K562 (cell line): ENCODE measurements around the gene MEIG1. TPM values are rescaled to one million over a fixed set of nuclear protein-coding genes. Genes with fewer than 3 reads are reported as not detected.
"Not testable (repeated sequence)": the region's sequence is repeated elsewhere in the genome, so short reads cannot be mapped to it uniquely, and the experiment has no call there.

Experiments
- ATAC-seq: fragments of 200-7000 bp; cut with Tn5 transposase; 3 replicates; pipeline ENCODE4 v1.9.1; 2020; ENCODE audit warnings: moderate library complexity
- BruUV-seq: library from RNA; stranded (reverse); fragments of 400-500 nt; replicated peaks from 2 replicates; lab custom pipeline; 2021; lab: Mats Ljungman, UMichigan
- CTCF ChIA-PET: fragments of 300-600 bp; formaldehyde crosslinking; extraction: SDS; loops from one replicate; lab custom pipeline; 2021; ENCODE audit warnings: low intra/inter-chr PET ratio; lab: Yijun Ruan, JAX
- POLR2A ChIA-PET: fragments of 300-600, 350-650 bp; sonication (Branson Sonifier 250); formaldehyde crosslinking; extraction: SDS; loops from one replicate; lab custom pipeline; 2021; ENCODE audit warnings: antibody characterized with exemption, inconsistent platforms; lab: Yijun Ruan, JAX
- DNase-seq, 4 experiments: peaks; one replicate each; pipeline versions ENCODE4 v3.0.0 to v3.0.0-alpha.2; 2011 to 2018; ENCODE audit warnings: low spot score in 3 of 4, mixed read lengths in 3 of 4; ENCODE audit errors: extremely low read depth in 1 of 4
- FAIRE-seq: peaks from 2 replicates; lab custom pipeline; 2011; peaks lifted over from hg19 to GRCh38; lab: Jason Lieb, UNC
- H2AFZ ChIP-seq: 2 replicates; pipeline ENCODE4 v1.6.0; 2011; ENCODE audit warnings: low read depth, low read length, control low read depth, inconsistent platforms
- H3K27ac ChIP-seq: fragments of 200-600 bp; 3 replicates; pipeline ENCODE4 v1.8.0; 2011; ENCODE audit warnings: low read depth, mild to moderate bottlenecking, control low read depth, inconsistent platforms, low read length, moderate library complexity, mixed read lengths; ENCODE audit errors: extremely low read depth
- H3K27me3 ChIP-seq, 2 experiments: fragments of 300-600 bp in 1 of 2; 2 replicates in 1 of 2; 3 replicates in 1 of 2; pipeline versions ENCODE4 v1.6.0 to v1.8.0; 2011; ENCODE audit warnings: inconsistent platforms in 2 of 2, low read length in 2 of 2, mild to moderate bottlenecking in 1 of 2, mixed read lengths in 1 of 2, moderate library complexity in 1 of 2; ENCODE audit not compliant: control insufficient read depth in 2 of 2, insufficient read depth in 2 of 2
- H3K36me3 ChIP-seq: fragments of 300-600 bp; 3 replicates; pipeline ENCODE4 v1.8.0; 2011; ENCODE audit warnings: mild to moderate bottlenecking, low read length, inconsistent platforms; ENCODE audit not compliant: control insufficient read depth, insufficient read depth
- H3K4me1 ChIP-seq, 2 experiments: fragments of 200-600 bp in 1 of 2; replicated peaks in 1 of 2; 2 replicates in 1 of 2; 3 replicates in 1 of 2; pipeline versions ENCODE4 v1.5.1 to v1.8.0; 2011; ENCODE audit warnings: inconsistent platforms in 2 of 2, low read length in 2 of 2, mild to moderate bottlenecking in 1 of 2, mixed read lengths in 1 of 2, moderate library complexity in 1 of 2; ENCODE audit not compliant: control insufficient read depth in 2 of 2, insufficient read depth in 2 of 2
- H3K4me2 ChIP-seq: 2 replicates; pipeline ENCODE4 v1.6.1; 2011; ENCODE audit warnings: low read length, control low read depth, inconsistent platforms, mixed read lengths; ENCODE audit not compliant: insufficient read depth
- H3K4me3 ChIP-seq: fragments of 200-600 bp; sonication (generic), shearing (Covaris generic); 2 replicates; pipeline ENCODE4 v1.5.1; 2016; ENCODE audit warnings: control low read depth, inconsistent platforms
- H3K79me2 ChIP-seq: fragments of 200-600 bp; 3 replicates; pipeline ENCODE4 v1.8.0; 2011; ENCODE audit warnings: low read length, inconsistent platforms; ENCODE audit not compliant: control insufficient read depth, insufficient read depth
- H3K9ac ChIP-seq, 2 experiments: 2 replicates each; pipeline versions ENCODE4 v1.6.0 to v1.6.1; 2011; ENCODE audit warnings: low read depth in 2 of 2, low read length in 2 of 2, control low read depth in 1 of 2, inconsistent platforms in 1 of 2, mild to moderate bottlenecking in 1 of 2, mixed read lengths in 1 of 2; ENCODE audit not compliant: insufficient read depth in 1 of 2
- H3K9me1 ChIP-seq: one replicate; pipeline ENCODE4 v1.6.0; 2011; ENCODE audit warnings: inconsistent platforms, mild to moderate bottlenecking, low read length, moderate library complexity; ENCODE audit not compliant: control insufficient read depth, insufficient read depth
- H3K9me3 ChIP-seq: replicated peaks from 2 replicates; pipeline ENCODE4 v1.5.1; 2011; ENCODE audit warnings: low read depth, low read length, inconsistent platforms; ENCODE audit not compliant: control insufficient read depth, insufficient read depth
- H4K20me1 ChIP-seq: replicated peaks from 2 replicates; pipeline ENCODE4 v1.6.1; 2011; ENCODE audit warnings: low read length, inconsistent platforms, mixed read lengths; ENCODE audit not compliant: control insufficient read depth, insufficient read depth
- ARID1B ChIP-seq: fragments of 450-650 bp; IDR thresholded peaks from 2 replicates; pipeline ENCODE4 v1.6.1; 2016; ENCODE audit warnings: antibody characterized with exemption, mild to moderate bottlenecking, inconsistent platforms
- ATF3 ChIP-seq, 2 experiments: fragments of 450-650 bp in 1 of 2; sonication (generic) in 1 of 2; formaldehyde crosslinking in 1 of 2; IDR thresholded peaks in 1 of 2; conservative IDR thresholded peaks in 1 of 2; 2 replicates each; pipeline versions ENCODE4 v1.6.1 to v1.8.1; 2016 to 2023; ENCODE audit warnings: mild to moderate bottlenecking in 2 of 2, moderate library complexity in 2 of 2, inconsistent platforms in 1 of 2, missing genetic modification reagents in 1 of 2
- DMBX1 ChIP-seq: fragments of 250-450 bp; sonication (Bioruptor Pico); IDR thresholded peaks from 2 replicates; pipeline ENCODE4 v1.8.0; 2022; ENCODE audit warnings: inconsistent platforms, mild to moderate bottlenecking, moderate library complexity, borderline replicate concordance
- ELF4 ChIP-seq: fragments of 450-650 bp; formaldehyde crosslinking; IDR thresholded peaks from 2 replicates; pipeline ENCODE4 v1.4.0; 2022; ENCODE audit warnings: missing genetic modification characterization
- FOSL1 ChIP-seq: fragments of 200-800 bp; sonication (Bioruptor generic); conservative IDR thresholded peaks from 2 replicates; pipeline ENCODE4 v1.6.1; 2016; ENCODE audit warnings: missing genetic modification characterization, missing compliant biosample characterization
- GABPA ChIP-seq: fragments of 200-800 bp; sonication (Bioruptor generic); conservative IDR thresholded peaks from 2 replicates; pipeline ENCODE4 v1.6.1; 2016; ENCODE audit warnings: low read depth, missing genetic modification characterization, missing compliant biosample characterization
- JUND ChIP-seq, 2 experiments: IDR thresholded peaks; 2 replicates in 1 of 2; 3 replicates in 1 of 2; pipeline ENCODE4 v1.6.1; 2011; ENCODE audit warnings: borderline replicate concordance in 2 of 2, low read depth in 2 of 2, low read length in 2 of 2, improper control_type of control experiment in 1 of 2, missing biosample characterization in 1 of 2, missing genetic modification characterization in 1 of 2, missing genetic modification reagents in 1 of 2
- NR2C1 ChIP-seq, 2 experiments: fragments of 450-650 bp; IDR thresholded peaks; 2 replicates each; pipeline ENCODE4 v1.6.1; 2017; ENCODE audit warnings: mild to moderate bottlenecking in 2 of 2, antibody characterized with exemption in 1 of 2, inconsistent platforms in 1 of 2, missing compliant biosample characterization in 1 of 2, missing genetic modification characterization in 1 of 2
- NR2C2 ChIP-seq, 2 experiments: fragments of 200-800 bp in 1 of 2; sonication (Bioruptor generic) in 1 of 2; sonication (generic) in 1 of 2; formaldehyde crosslinking in 1 of 2; IDR thresholded peaks; 2 replicates each; pipeline versions ENCODE4 v1.6.1 to v1.8.0; 2016 to 2022; ENCODE audit warnings: mild to moderate bottlenecking in 1 of 2, missing compliant biosample characterization in 1 of 2, missing genetic modification characterization in 1 of 2, missing genetic modification reagents in 1 of 2
- SMAD4 ChIP-seq: fragments of 250-450 bp; sonication (Bioruptor Pico); conservative IDR thresholded peaks from 2 replicates; pipeline ENCODE4 v1.8.0; 2021; ENCODE audit warnings: inconsistent platforms, mild to moderate bottlenecking, moderate library complexity
- SPI1 ChIP-seq: IDR thresholded peaks from 2 replicates; pipeline ENCODE4 v1.6.1; 2011; ENCODE audit warnings: low read depth, low read length, control low read depth, borderline replicate concordance
- VEZF1 ChIP-seq: fragments of 200-800 bp; sonication (Bioruptor generic); IDR thresholded peaks from 2 replicates; pipeline ENCODE4 v1.6.1; 2017; ENCODE audit warnings: missing genetic modification characterization, missing compliant biosample characterization
- ZNF121 ChIP-seq: sonication (generic); formaldehyde crosslinking; conservative IDR thresholded peaks from 2 replicates; pipeline ENCODE4 v1.8.0; 2022; ENCODE audit warnings: missing genetic modification reagents
- WGBS: fragments of 100-300 bp; shearing (Covaris generic); methylation state at CpG from one replicate; pipeline ENCODE4 v1.1.6; 2016; ENCODE audit warnings: low coverage, mixed read lengths; ENCODE audit not compliant: insufficient coverage; ENCODE audit errors: missing lambda C conversion rate; 5-methylcytosine and 5-hydroxymethylcytosine counted together
- in situ Hi-C: fragments of 300-500 bp; cut with MboI; formaldehyde crosslinking; loops from 4 replicates; pipeline ENCODE4 v1.15.0; 2018; ENCODE audit warnings: inconsistent platforms, mixed read lengths
- intact Hi-C: fragments of 100-400 bp; cut with micrococcal nuclease; formaldehyde crosslinking; loops from 2 replicates; pipeline ENCODE4 v1.14.2; 2022
- polyA plus RNA-seq, 8 experiments: library from polyadenylated mRNA; depleted of rRNA in 4 of 8; stranded (reverse) in 5 of 8; unstranded in 3 of 8; fragments of >200 nt; fragmentation: Nextera tagmentation in 2 of 8; fragmentation: Illumina TruSeq in 1 of 8; extraction: Ambion mirVana in 2 of 8; extraction: Trizol in 1 of 8; gene quantifications; 2 replicates each; pipeline versions ENCODE4 v1.2.1 to v1.2.3, GENCODE V29; 2011 to 2014; ENCODE audit warnings: inconsistent platforms in 1 of 8, missing spikeins in 1 of 8
- total RNA-seq, 7 experiments: library from RNA; depleted of rRNA in 6 of 7; stranded (reverse); fragments of >200 nt in 6 of 7; fragmentation: Illumina TruSeq in 2 of 7; extraction: Trizol in 2 of 7; gene quantifications; 2 replicates each; pipeline versions ENCODE4 v1.2.1 to v1.2.3, GENCODE V29; 2011 to 2021; ENCODE audit warnings: low replicate concordance in 1 of 7

MEIG1 gene
- total and polyA plus RNA-seq, 9 of the 15 experiments (the other 6 are each of a cell fraction or from before 2014, with no cell fraction given) = 0.19 to 1.7 (median 0.54) TPM; not detected in 3

- H2AFZ ChIP-seq = peak overlapping the region; percentile 76
- H3K79me2 ChIP-seq; TF ChIP-seq NR2C1 (IDR thresholded peaks at IDR 0.05); ATF3 (CRISPR knock-in tag; conservative IDR thresholded peaks at IDR 0.05); NR2C2 (CRISPR knock-in tag; IDR thresholded peaks at IDR 0.05): not testable (repeated sequence)
- FAIRE-seq = peak; percentile 65
- peak; percentile 66; the same call in 1 of the 2 replicates for TF ChIP-seq SMAD4 (CRISPR knock-in tag)
- TF ChIP-seq ARID1B = 0 out of 2 replicates have a peak, but pooled peaks have one; percentile 22
- TF ChIP-seq DMBX1 = peak; percentile 62; the same call in 1 of the 2 replicates
- peak; percentile 56 for TF ChIP-seq NR2C1 (tag; IDR thresholded peaks at IDR 0.05)
- TF ChIP-seq ATF3 (IDR thresholded peaks at IDR 0.05) = peak; percentile 59
- TF ChIP-seq SPI1 = peak; percentile 66; the same call in 1 of the 2 replicates
- peak; percentile 69 for TF ChIP-seq NR2C2 (tag; IDR thresholded peaks at IDR 0.05)
- TF ChIP-seq ZNF121 (CRISPR knock-in tag) = peak; percentile 55; the same call in 1 of the 2 replicates
- TF ChIP-seq JUND (IDR thresholded peaks at IDR 0.05; ENCODE audit: borderline replicate concordance, low read depth, low read length) = peak; percentile 60; the same call in 1 of the 2 replicates
- TF ChIP-seq JUND (tag; IDR thresholded peaks at IDR 0.05; ENCODE audit: borderline replicate concordance, low read depth, low read length) = peak; percentile 38; the same call in 1 of the 3 replicates
- peak; percentile 32; the same call in 1 of the 2 replicates for TF ChIP-seq GABPA (tag)
- TF ChIP-seq FOSL1 (tag) = peak; percentile 79
- peak; percentile 76; the same call in 1 of the 2 replicates for TF ChIP-seq ELF4
- 0 out of 2 replicates have a peak, but pooled peaks have one; percentile 18 for TF ChIP-seq VEZF1 (CRISPR knock-in tag)
- TF ChIP-seq, all 486 proteins: peak for 13; not testable (repeated sequence) for 473
- BruUV-seq, H3K9me3 ChIP-seq, H4K20me1 ChIP-seq, H3K9ac ChIP-seq, H3K27me3 ChIP-seq, intact Hi-C loops, CTCF ChIA-PET, H3K4me2 ChIP-seq, H3K9me1 ChIP-seq, H3K4me1 ChIP-seq, in situ Hi-C loops, H3K36me3 ChIP-seq, H3K4me3 ChIP-seq, POLR2A ChIA-PET, H3K27ac ChIP-seq: not testable (repeated sequence)
- DNase-seq (peak in 1 of 4 experiments; percentile 56), ATAC-seq (peak; percentile 72)
- WGBS = 21% methylated on average over 3 of the region's 5 CpGs
These were observed 61.8 kb downstream of the MEIG1 start for GRCh38 chr10:15020966-15021365.
